Gastrocnemius medialis (tissue), 4 donors: ENCODE results near the gene ST6GALNAC3. TPM values are rescaled to one million over a fixed set of nuclear protein-coding genes. Genes with fewer than 3 reads are reported as not detected.

ENCODE experiments used
- ATAC-seq, 2 donors: fragments of 150-250 bp; one replicate each; pipeline ENCODE4 v1.9.1; 2016
- DNase-seq, 2 donors: peaks; one replicate each; pipeline ENCODE4 v3.0.0-alpha.2; 2019
- H3K27ac ChIP-seq, 4 donors: fragments of 200-600 bp; sonication (generic); 1 replicate in 1 of 4; 2 replicates in 3 of 4; pipeline ENCODE4 v1.5.1; 2016 to 2018; ENCODE audit warnings: mild to moderate bottlenecking in 2 of 4, moderate library complexity in 1 of 4
- H3K27me3 ChIP-seq, 3 donors: fragments of 200-600 bp; sonication (generic) in 2 of 3; 1 replicate in 1 of 3; 2 replicates in 2 of 3; pipeline versions ENCODE4 v1.5.1 to v1.6.0; 2016 to 2019; ENCODE audit warnings: mild to moderate bottlenecking in 1 of 3, moderate library complexity in 1 of 3
- H3K36me3 ChIP-seq, 2 donors: fragments of 200-600 bp; sonication (generic) in 1 of 2; one replicate each; pipeline ENCODE4 v1.5.1; 2017 to 2018
- H3K4me1 ChIP-seq, 2 donors: fragments of 200-600 bp; sonication (generic) in 1 of 2; one replicate each; pipeline ENCODE4 v1.5.1; 2016 to 2017; ENCODE audit warnings: mild to moderate bottlenecking in 2 of 2
- H3K4me3 ChIP-seq, 4 donors: fragments of 200-600 bp; sonication (generic) in 3 of 4; 1 replicate in 1 of 4; 2 replicates in 3 of 4; pipeline ENCODE4 v1.5.1; 2016 to 2019; ENCODE audit warnings: mild to moderate bottlenecking in 2 of 4
- H3K9me3 ChIP-seq, 3 donors: fragments of 200-600 bp; sonication (generic) in 2 of 3; 1 replicate in 1 of 3; 2 replicates in 2 of 3; pipeline ENCODE4 v1.5.1; 2016 to 2019
- POLR2A ChIP-seq, 2 donors: fragments of 450-650 bp; IDR thresholded peaks; one replicate each; pipeline ENCODE4 v1.6.1; 2017; ENCODE audit warnings: antibody characterized with exemption in 2 of 2, mild to moderate bottlenecking in 2 of 2, moderate library complexity in 2 of 2
- in situ Hi-C, 4 donors: fragments of 200-750 bp; cut with MboI; loops; one replicate each; pipeline versions ENCODE4 v1.15.0 to v1.8.0; 2017; ENCODE audit warnings: low sequenced_read_pairs in 4 of 4
- intact Hi-C: fragments of 100-400 bp; cut with DNase I; formaldehyde crosslinking; loops from one replicate; pipeline ENCODE4 v1.15.1; 2023; ENCODE audit warnings: low total_unique reads
- total RNA-seq, 4 donors: library from RNA; depleted of rRNA; stranded (reverse); fragments of >200 nt; gene quantifications; one replicate each; pipeline versions ENCODE4 v1.1.0 to v1.2.3, GENCODE V29; 2016
- TF ChIP-seq, protein P1 (sequence below), 5 experiments: fragments of 450-650 bp in 3 of 5; fragments of 200-600 bp in 2 of 5; sonication (generic) in 2 of 5; IDR thresholded peaks in 4 of 5; conservative IDR thresholded peaks in 1 of 5; 1 replicate in 4 of 5; 2 replicates in 1 of 5; pipeline ENCODE4 v1.5.1; 2016 to 2019; ENCODE audit warnings: antibody characterized with exemption in 5 of 5, mild to moderate bottlenecking in 3 of 5, moderate library complexity in 3 of 5

The ST6GALNAC3 gene
- total RNA-seq, 4 donors from 2014 or later, result 1.7 to 3.9 (median 2.8) TPM

DNA sequence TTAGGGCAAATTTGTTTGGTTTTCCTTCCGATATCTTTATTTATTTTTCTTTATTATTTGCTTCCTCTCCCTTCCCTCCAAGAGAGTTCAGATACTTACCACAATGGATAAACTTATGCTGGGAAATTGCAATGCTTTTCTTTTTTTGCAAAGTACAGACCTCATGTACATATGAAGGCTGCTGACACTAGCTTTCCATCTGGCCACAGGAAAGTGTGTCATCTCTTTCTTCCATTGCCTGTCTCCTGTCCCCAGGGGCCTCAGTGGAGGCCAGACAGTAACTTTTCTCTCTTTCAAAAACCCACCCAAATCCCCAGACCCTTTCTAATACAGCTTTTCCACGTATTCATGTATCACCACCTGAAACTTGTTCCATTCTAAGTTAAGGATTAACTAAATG is 73.9 kb downstream of the ST6GALNAC3 start:
- no peaks in the 10 kb centered on the region for H3K27me3 ChIP-seq
- H3K27ac ChIP-seq, result no peak overlapping the region
- no peaks in the 10 kb centered on the region for H3K9me3 ChIP-seq
- H3K36me3 ChIP-seq, result no peaks in the 10 kb centered on the region
- DNase-seq, result no peak
- in situ Hi-C loops (loop anchor here in 1 of 4 donors (10.0 kb wide), 1 partner anchor 64 kb away; no protein-coding TSS in a partner anchor), intact Hi-C loops (no loop called here)
- no peaks in the 10 kb centered on the region for H3K4me1 ChIP-seq
- no peak overlapping the region for H3K4me3 ChIP-seq
- ATAC-seq, result no peak
- TF ChIP-seq POLR2A (IDR thresholded peaks at IDR 0.05), result no peak
- TF ChIP-seq, protein P1, sequence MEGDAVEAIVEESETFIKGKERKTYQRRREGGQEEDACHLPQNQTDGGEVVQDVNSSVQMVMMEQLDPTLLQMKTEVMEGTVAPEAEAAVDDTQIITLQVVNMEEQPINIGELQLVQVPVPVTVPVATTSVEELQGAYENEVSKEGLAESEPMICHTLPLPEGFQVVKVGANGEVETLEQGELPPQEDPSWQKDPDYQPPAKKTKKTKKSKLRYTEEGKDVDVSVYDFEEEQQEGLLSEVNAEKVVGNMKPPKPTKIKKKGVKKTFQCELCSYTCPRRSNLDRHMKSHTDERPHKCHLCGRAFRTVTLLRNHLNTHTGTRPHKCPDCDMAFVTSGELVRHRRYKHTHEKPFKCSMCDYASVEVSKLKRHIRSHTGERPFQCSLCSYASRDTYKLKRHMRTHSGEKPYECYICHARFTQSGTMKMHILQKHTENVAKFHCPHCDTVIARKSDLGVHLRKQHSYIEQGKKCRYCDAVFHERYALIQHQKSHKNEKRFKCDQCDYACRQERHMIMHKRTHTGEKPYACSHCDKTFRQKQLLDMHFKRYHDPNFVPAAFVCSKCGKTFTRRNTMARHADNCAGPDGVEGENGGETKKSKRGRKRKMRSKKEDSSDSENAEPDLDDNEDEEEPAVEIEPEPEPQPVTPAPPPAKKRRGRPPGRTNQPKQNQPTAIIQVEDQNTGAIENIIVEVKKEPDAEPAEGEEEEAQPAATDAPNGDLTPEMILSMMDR (IDR thresholded peaks at IDR 0.05 in 4 of 5, conservative IDR thresholded peaks at IDR 0.05 in 1 of 5), result no peak

DNA sequence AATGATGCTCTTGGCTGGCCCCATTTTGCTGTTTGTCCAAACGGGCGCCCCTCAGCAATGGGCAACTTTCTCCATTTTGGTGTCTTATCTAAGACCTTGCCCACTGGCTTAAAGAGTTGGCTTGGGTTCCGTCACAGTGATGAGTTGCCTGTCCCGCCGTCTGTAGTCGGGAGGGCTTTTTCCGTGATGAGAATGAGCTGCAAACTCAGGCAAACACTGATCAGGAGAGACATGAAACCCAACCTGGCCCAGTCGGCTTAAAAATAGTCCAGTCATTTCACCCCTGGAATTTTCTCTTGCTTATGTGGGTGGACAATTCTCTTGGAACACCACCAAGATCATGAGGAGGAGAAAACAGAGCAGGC is 79.3 kb downstream of the ST6GALNAC3 start:
- TF ChIP-seq, protein P1 (IDR thresholded peaks at IDR 0.05 in 4 of 5, conservative IDR thresholded peaks at IDR 0.05 in 1 of 5), result no peak
- TF ChIP-seq POLR2A (IDR thresholded peaks at IDR 0.05), result no peak
- Histone ChIP-seq H3K36me3 (no peaks in the 10 kb centered on the region), H3K9me3 (no peaks in the 10 kb centered on the region), H3K27ac (peak overlapping the region in 3 of 4 donors; percentile 7 to 45 (median 31)), H3K4me3 (peak overlapping the region in 1 of 4 donors; percentile 59), H3K4me1 (peaks cover 5 to 11% of the 10 kb centered on the region in 2 donors), H3K27me3 (no peaks in the 10 kb centered on the region)
- intact Hi-C loops (loop anchor here (10.0 kb wide), 1 partner anchor 1381 kb away; no protein-coding TSS in a partner anchor), in situ Hi-C loops (no loop called here)
- DNase-seq (no peak), ATAC-seq (peak in 1 of 2 donors; percentile 7)

DNA sequence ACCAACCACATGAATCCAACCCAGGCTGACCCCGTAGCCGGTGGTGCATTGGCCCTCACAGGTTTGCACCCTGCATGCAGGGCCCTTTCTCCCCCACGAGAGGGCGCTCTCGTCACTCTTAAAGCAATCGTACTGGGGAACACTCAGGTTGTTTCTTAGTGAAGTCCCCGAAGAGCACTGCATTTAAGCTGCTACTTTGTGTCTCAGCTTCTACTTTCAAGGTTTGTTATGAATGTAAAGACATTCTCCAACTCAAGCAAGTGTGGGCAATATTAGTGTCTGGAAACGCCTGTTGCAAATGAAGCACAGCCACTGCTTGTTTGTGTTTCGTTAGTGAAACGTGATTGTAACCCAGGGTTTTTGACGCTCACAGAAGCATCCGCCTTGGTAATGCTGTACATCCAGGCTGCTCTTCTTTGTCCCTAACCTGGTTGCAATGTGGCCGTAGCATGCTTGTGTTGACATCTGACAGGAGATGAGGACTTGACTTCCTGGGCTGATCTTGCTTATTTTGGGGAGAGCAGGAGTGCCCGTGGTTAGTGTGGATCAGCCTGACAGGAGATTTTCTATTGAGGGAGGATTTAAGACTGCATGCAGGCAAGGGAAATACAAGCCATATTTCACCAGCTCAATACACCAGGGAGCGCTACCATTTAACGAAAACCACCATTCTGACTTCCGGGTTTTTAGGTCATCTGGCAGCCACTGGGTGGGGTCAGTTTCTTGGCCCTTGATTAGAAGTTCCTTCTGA is 79.8 kb downstream of the ST6GALNAC3 start:
- Histone ChIP-seq H3K4me1 (peaks cover 5 to 11% of the 10 kb centered on the region in 2 donors), H3K27ac (peak overlapping the region in 3 of 4 donors; percentile 31 to 45 (median 45)), H3K27me3 (no peaks in the 10 kb centered on the region), H3K36me3 (no peaks in the 10 kb centered on the region), H3K9me3 (no peaks in the 10 kb centered on the region), H3K4me3 (peak overlapping the region; percentile 27 to 59 (median 42))
- intact Hi-C loops, result loop anchor here (10.0 kb wide), 1 partner anchor 1380 kb away; no protein-coding TSS in a partner anchor
- peak; percentile 20 to 45 for DNase-seq
- peak; percentile 90 to 94 for ATAC-seq
- in situ Hi-C loops, result no loop called here
- TF ChIP-seq, protein P1 (IDR thresholded peaks at IDR 0.05 in 4 of 5, conservative IDR thresholded peaks at IDR 0.05 in 1 of 5), result peak; percentile 67 to 88 (median 79)
- no peak for TF ChIP-seq POLR2A (IDR thresholded peaks at IDR 0.05)

DNA sequence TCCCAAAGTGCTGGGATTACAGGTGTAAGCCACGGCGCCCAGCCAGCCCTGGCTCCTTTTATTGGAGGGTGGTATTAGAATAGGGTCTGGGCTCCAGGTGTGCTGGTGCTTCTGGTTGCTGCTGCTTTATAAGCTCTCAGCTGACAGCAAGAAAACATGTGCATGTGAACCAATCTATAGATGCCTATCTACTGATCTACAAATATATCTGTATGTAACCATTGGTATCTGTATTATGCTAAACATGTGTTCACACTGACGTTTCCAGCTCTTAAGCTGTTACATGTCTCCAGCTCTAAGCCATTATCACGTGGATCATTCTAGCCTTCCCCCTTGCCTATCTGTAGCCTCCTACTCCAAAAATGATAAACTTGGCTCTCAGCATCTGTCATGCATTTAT is 82.4 kb downstream of the ST6GALNAC3 start:
- Histone ChIP-seq H3K9me3 (no peaks in the 10 kb centered on the region), H3K36me3 (no peaks in the 10 kb centered on the region), H3K27me3 (no peaks in the 10 kb centered on the region), H3K4me3 (no peak overlapping the region), H3K4me1 (peaks cover 5 to 11% of the 10 kb centered on the region in 2 donors), H3K27ac (no peak overlapping the region)
- ATAC-seq (no peak), DNase-seq (no peak)
- in situ Hi-C loops, result no loop called here
- no peak for TF ChIP-seq POLR2A (IDR thresholded peaks at IDR 0.05)
- TF ChIP-seq, protein P1 (IDR thresholded peaks at IDR 0.05 in 4 of 5, conservative IDR thresholded peaks at IDR 0.05 in 1 of 5), result no peak
- intact Hi-C loops, result loop anchor here (10.0 kb wide), 1 partner anchor 1378 kb away; no protein-coding TSS in a partner anchor
